Measurements from ENCODE around the gene C11orf58. TPM values are rescaled to one million over a fixed set of nuclear protein-coding genes. Genes with fewer than 3 reads are reported as not detected.

C11orf58 gene
- total and polyA plus RNA-seq, 8 donors = 87.9 to 405 (median 353) TPM

- intact Hi-C loops (cut with DNase I) = no loop called here
- peaks cover 15 to 67% of the 10 kb centered on the region in 2 donors for H3K4me1 ChIP-seq
- no peaks in the 10 kb centered on the region for H3K9me3 ChIP-seq
- DNase-seq (peak in 2 of 4 donors; percentile 24 to 70), ATAC-seq (peak; percentile 69)
- peak overlapping the region; percentile 71 to 86 for H3K27ac ChIP-seq
- H3K27me3 ChIP-seq = no peaks in the 10 kb centered on the region
- TF ChIP-seq, protein P1, sequence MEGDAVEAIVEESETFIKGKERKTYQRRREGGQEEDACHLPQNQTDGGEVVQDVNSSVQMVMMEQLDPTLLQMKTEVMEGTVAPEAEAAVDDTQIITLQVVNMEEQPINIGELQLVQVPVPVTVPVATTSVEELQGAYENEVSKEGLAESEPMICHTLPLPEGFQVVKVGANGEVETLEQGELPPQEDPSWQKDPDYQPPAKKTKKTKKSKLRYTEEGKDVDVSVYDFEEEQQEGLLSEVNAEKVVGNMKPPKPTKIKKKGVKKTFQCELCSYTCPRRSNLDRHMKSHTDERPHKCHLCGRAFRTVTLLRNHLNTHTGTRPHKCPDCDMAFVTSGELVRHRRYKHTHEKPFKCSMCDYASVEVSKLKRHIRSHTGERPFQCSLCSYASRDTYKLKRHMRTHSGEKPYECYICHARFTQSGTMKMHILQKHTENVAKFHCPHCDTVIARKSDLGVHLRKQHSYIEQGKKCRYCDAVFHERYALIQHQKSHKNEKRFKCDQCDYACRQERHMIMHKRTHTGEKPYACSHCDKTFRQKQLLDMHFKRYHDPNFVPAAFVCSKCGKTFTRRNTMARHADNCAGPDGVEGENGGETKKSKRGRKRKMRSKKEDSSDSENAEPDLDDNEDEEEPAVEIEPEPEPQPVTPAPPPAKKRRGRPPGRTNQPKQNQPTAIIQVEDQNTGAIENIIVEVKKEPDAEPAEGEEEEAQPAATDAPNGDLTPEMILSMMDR (IDR thresholded peaks at IDR 0.05) = no peak
- H3K36me3 ChIP-seq = peaks cover 0 to 19% of the 10 kb centered on the region in 2 donors
- no peak overlapping the region for H3K4me3 ChIP-seq
These were observed 52.9 kb downstream of the C11orf58 start for GRCh38 chr11:16791191-16791961.

GRCh38 chr11:16792426-16792825 is 54.0 kb downstream of the C11orf58 start:
- intact Hi-C loops (cut with DNase I) = no loop called here
- ATAC-seq = no peak

DNA sequence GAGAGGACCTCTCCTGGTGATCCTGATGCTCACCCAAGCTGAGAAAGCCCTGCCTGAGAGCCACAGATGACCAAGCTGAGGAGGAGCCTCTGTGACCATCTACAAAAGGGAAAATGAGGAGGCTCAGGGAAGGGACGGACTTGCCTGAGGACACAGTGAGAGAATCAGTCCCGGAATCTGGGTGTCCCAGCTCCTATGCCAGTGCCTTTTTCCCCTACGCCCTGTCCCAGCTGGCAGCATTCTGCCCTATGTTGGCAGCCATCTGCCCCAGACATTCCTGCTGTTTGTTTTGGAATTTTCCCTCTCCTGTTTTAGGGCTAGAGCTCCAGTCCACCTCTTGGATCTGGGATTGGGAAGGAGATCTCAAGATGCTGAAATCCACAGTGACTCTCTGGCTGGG is 54.6 kb downstream of the C11orf58 start:
- TF ChIP-seq, protein P1 (IDR thresholded peaks at IDR 0.05) = no peak
- ATAC-seq = no peak
- peak overlapping the region in 1 of 2 donors; percentile 86 for H3K27ac ChIP-seq
- H3K36me3 ChIP-seq = peaks cover 0 to 19% of the 10 kb centered on the region in 2 donors
- intact Hi-C loops (cut with DNase I) = no loop called here
- DNase-seq = no peak
- peaks cover 15 to 61% of the 10 kb centered on the region in 2 donors for H3K4me1 ChIP-seq
- H3K4me3 ChIP-seq = no peak overlapping the region
- no peaks in the 10 kb centered on the region for H3K9me3 ChIP-seq
- no peaks in the 10 kb centered on the region for H3K27me3 ChIP-seq

More at GRCh38 chr11:16792426-16792825, 54.0 kb downstream of the C11orf58 start:
- Histone ChIP-seq H3K4me3 (no peak overlapping the region), H3K27me3 (no peaks in the 10 kb centered on the region), H3K4me1 (peaks cover 15 to 67% of the 10 kb centered on the region in 2 donors), H3K9me3 (no peaks in the 10 kb centered on the region), H3K27ac (peak overlapping the region; percentile 71 to 86), H3K36me3 (peaks cover 0 to 19% of the 10 kb centered on the region in 2 donors)
- TF ChIP-seq, protein P1 (IDR thresholded peaks at IDR 0.05) = no peak
- no peak for DNase-seq

- ATAC-seq (no peak), DNase-seq (no peak)
- Histone ChIP-seq H3K36me3 (peaks cover 0 to 19% of the 10 kb centered on the region in 2 donors), H3K27me3 (no peaks in the 10 kb centered on the region), H3K9me3 (no peaks in the 10 kb centered on the region), H3K4me3 (no peak overlapping the region), H3K27ac (no peak overlapping the region), H3K4me1 (peaks cover 10 to 56% of the 10 kb centered on the region in 2 donors)
- intact Hi-C loops (cut with DNase I) = no loop called here
- TF ChIP-seq, protein P1 (IDR thresholded peaks at IDR 0.05) = no peak
These were observed 55.1 kb downstream of the C11orf58 start for GRCh38 chr11:16793511-16793910.

DNA sequence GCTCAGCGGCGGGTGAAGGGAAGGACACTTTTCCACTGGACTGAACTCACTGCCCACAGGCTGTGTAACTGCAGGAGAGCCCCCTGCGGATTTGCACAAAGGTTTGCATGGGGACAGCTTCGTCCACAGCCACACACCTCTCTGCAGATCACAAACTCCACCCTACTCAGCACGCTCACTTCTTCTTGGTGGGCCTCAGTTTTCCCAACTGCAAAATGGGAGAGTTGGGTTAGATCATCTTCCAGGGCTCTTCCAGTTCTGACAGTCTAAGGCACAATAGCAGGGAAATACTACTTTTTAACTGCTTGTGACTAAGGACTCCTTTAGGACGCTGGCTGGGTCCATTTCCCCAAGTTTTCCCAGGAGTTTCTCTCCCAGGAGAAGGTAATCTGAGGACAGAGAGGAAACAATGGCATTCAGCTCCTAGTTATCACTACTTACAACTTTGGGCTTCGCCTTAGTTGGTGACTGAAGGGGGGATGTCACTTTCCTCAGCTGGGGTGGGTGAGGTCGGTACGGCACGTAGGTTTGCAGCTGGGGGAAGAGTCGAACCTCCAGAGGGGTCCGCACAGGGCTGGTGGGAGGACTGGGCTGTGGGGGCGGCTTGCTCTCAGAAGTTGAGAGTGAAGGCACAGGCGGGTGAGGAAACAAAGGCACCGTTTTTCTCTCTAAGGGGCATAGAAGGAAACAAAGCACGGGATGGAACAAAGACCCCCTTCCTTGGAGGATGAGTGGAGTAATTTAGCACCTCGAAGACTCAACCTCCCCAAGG is 55.8 kb downstream of the C11orf58 start:
- TF ChIP-seq, protein P1 (IDR thresholded peaks at IDR 0.05) = no peak
- Histone ChIP-seq H3K4me1 (peaks cover 8 to 50% of the 10 kb centered on the region in 2 donors), H3K27ac (peak overlapping the region; percentile 61 to 79), H3K27me3 (no peaks in the 10 kb centered on the region), H3K4me3 (no peak overlapping the region), H3K36me3 (peaks cover 0 to 19% of the 10 kb centered on the region in 2 donors), H3K9me3 (no peaks in the 10 kb centered on the region)
- no peak for DNase-seq
- ATAC-seq = no peak
- intact Hi-C loops (cut with DNase I) = no loop called here
